WI38 (cell line): ENCODE measurements around the gene THAP2.

ENCODE experiments used
- H3K4me3 ChIP-seq: 2 replicates; pipeline ENCODE4 v1.5.1; 2011; ENCODE audit warnings: low read depth, mild to moderate bottlenecking, control low read depth, low read length
- CTCF ChIP-seq: IDR thresholded peaks from 2 replicates; pipeline ENCODE4 v1.5.1; 2012; ENCODE audit warnings: low read depth, mild to moderate bottlenecking, control low read depth, low read length

Gene THAP2

GRCh38 chr12:71648537-71648936 is 15.6 kb upstream of the THAP2 start:
- no peak overlapping the region for H3K4me3 ChIP-seq
- no peak for TF ChIP-seq CTCF

- TF ChIP-seq CTCF: no peak
Observed at GRCh38 chr12:71649401-71649800, 14.7 kb upstream of the THAP2 start.

GRCh38 chr12:71652656-71653055 is 11.4 kb upstream of the THAP2 start:
- no peak for TF ChIP-seq CTCF
- H3K4me3 ChIP-seq: no peak overlapping the region

More at GRCh38 chr12:71649401-71649800, 14.7 kb upstream of the THAP2 start:
- H3K4me3 ChIP-seq: no peak overlapping the region

- TF ChIP-seq CTCF: no peak
- no peak overlapping the region for H3K4me3 ChIP-seq
Observed at GRCh38 chr12:71653137-71653536, 11.0 kb upstream of the THAP2 start.

- H3K4me3 ChIP-seq: no peak overlapping the region
- TF ChIP-seq CTCF: no peak
Observed at GRCh38 chr12:71654200-71654599, 9.9 kb upstream of the THAP2 start.

GRCh38 chr12:71655495-71655894 is 8.6 kb upstream of the THAP2 start:
- H3K4me3 ChIP-seq: no peak overlapping the region
- TF ChIP-seq CTCF: no peak

GRCh38 chr12:71655907-71656306 is 8.2 kb upstream of the THAP2 start:
- no peak for TF ChIP-seq CTCF
- H3K4me3 ChIP-seq: no peak overlapping the region
